ENCODE data around the gene SIRT1.
"Not testable (repeated sequence)": the region's sequence is repeated elsewhere in the genome, so short reads cannot be mapped to it uniquely, and the experiment has no call there.

The SIRT1 gene

GRCh38 chr10:67965456-67965855, 81.0 kb downstream of the SIRT1 start:
- DNase-seq (ENCODE audit: low read depth), result no peak

DNA sequence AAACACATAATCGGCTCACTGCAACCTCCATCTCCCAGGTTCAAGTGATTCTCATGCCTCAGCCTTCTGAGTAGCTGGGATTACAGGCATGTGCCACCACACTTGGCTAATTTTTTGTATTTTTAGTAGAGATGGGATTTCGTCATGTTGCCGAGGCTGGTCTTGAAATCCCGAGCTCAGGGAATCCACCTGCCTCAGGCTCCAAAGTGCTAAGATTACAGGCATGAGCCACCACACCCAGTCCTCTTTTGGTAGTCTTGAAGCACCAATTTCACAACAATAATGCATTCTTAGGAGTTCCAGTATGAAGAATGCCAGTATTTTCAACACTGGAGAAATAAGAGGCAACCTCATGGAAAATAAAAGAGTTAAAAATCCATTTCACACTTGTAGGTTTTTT, 81.6 kb downstream of the SIRT1 start:
- DNase-seq (ENCODE audit: low read depth), result not testable (repeated sequence)

Data from ELR (cell line).